Stimulated activated memory B cell treated with anti-CD40 and anti-IgM and Interleukin-4, amounts not matched to agents 10 μg/mL and 1 μg/mL and 100 μg/mL, for 72 hours (primary cell): ENCODE results near the gene KPNA4.
"Not testable (repeated sequence)": the region's sequence is repeated elsewhere in the genome, so short reads cannot be mapped to it uniquely, and the experiment has no call there.

Source experiments
- ATAC-seq: fragments of 150-1000 bp; cut with Tn5 transposase; 2 replicates; pipeline ENCODE4 v1.10.0; 2021
- H3K27ac Mint-ChIP-seq: one replicate; pipeline ENCODE4 v1.8.0; 2022; ENCODE audit warnings: mild to moderate bottlenecking, mixed read lengths
- H3K27me3 Mint-ChIP-seq: one replicate; pipeline ENCODE4 v1.8.0; 2022; ENCODE audit warnings: mixed read lengths
- H3K36me3 Mint-ChIP-seq: one replicate; pipeline ENCODE4 v1.8.0; 2022; ENCODE audit warnings: mixed read lengths
- H3K4me1 Mint-ChIP-seq: one replicate; pipeline ENCODE4 v1.8.0; 2022; ENCODE audit warnings: mixed read lengths
- H3K4me3 Mint-ChIP-seq: one replicate; pipeline ENCODE4 v1.8.0; 2022; ENCODE audit warnings: mild to moderate bottlenecking, moderate library complexity, mixed read lengths
- H3K9me3 Mint-ChIP-seq: one replicate; pipeline ENCODE4 v1.8.0; 2022; ENCODE audit warnings: mixed read lengths

KPNA4 gene

DNA sequence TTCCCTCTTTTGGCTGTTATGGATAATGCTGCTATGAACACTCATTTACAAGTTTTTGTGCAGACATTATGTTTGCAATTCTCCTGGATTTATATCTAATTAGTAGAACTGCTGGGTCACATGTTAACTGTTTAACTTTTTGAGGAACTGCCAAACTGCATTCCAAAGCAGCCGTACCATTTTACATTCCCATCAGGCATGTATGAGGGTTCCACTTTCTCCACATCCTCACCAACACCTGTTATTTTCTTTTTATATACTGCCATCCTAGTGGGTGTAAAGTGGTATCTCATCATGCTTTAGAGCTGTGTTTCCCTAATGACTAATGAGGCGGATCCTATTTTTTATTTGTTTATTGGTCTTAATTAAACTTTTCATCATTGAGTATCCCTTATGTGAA lies 9.2 kb downstream of the KPNA4 start:
- H3K4me3 Mint-ChIP-seq = no peak overlapping the region
- no peaks in the 10 kb centered on the region for H3K27me3 Mint-ChIP-seq
- peaks cover 66% of the 10 kb centered on the region for H3K4me1 Mint-ChIP-seq
- no peak overlapping the region for H3K27ac Mint-ChIP-seq
- peaks cover 20% of the 10 kb centered on the region for H3K36me3 Mint-ChIP-seq
- ATAC-seq = no peak
- H3K9me3 Mint-ChIP-seq = no peaks in the 10 kb centered on the region

DNA sequence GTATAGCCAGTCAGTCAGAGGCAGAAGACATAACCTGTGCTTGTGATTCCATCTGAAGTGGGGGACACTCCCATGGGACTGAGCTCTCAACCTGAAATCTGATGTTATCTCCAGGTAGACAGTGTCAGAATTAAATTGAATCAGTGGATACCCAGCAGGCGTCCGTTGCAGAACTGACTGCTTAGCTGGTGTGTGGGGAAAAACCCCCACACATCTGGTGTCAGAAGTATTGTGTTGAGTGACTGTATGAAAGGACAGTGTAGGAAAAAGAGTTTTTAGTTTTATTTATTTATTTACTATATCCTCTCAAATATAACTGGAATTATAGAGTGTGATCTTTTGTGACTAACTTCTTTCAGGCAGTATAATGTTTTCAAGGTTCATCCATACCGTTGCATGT lies 10.4 kb downstream of the KPNA4 start:
- no peak for ATAC-seq
- H3K36me3 Mint-ChIP-seq = peaks cover 30% of the 10 kb centered on the region
- H3K4me3 Mint-ChIP-seq = no peak overlapping the region
- no peak overlapping the region for H3K27ac Mint-ChIP-seq
- no peaks in the 10 kb centered on the region for H3K27me3 Mint-ChIP-seq
- H3K9me3 Mint-ChIP-seq = no peaks in the 10 kb centered on the region
- H3K4me1 Mint-ChIP-seq = peaks cover 59% of the 10 kb centered on the region

DNA sequence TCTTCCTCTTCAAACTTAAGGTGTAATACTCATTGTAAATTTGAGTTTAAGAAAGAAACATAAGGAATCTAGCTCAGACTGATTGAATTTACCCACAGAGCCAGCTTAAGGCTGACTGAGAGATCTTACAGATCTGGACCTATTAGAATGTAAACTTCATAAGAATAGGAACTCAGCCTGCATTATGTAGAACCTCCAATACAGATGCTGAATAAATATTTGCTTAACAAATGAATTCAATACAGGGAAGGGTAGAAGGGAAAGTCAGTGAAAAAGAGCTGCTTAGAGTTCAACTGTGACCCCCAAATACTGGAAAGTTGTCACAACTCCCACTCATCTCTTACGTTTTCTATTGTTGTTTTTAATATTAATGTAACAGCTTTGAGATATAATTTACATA lies 11.5 kb downstream of the KPNA4 start:
- no peak for ATAC-seq
- no peaks in the 10 kb centered on the region for H3K9me3 Mint-ChIP-seq
- no peaks in the 10 kb centered on the region for H3K27me3 Mint-ChIP-seq
- H3K4me1 Mint-ChIP-seq = peaks cover 57% of the 10 kb centered on the region
- H3K4me3 Mint-ChIP-seq = no peak overlapping the region
- peaks cover 40% of the 10 kb centered on the region for H3K36me3 Mint-ChIP-seq
- no peak overlapping the region for H3K27ac Mint-ChIP-seq

DNA sequence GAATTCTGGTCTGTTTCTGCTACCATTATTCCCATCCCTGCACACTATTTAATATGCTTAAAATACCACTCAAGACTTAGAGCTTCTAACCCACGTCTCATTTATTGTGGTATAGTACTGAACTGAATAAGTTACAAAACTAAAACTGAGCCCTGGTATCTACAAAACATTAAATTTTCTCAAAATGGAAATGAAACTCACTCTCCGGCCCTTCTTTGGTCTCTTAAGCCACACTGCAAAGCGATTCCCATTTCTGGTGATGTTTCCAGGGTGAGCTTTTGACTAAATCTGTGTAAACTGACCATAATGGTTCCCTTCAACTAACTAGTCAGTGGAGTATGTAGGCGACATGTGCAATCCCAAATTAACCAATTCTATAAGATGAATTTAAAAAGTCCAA lies 18.6 kb downstream of the KPNA4 start:
- ATAC-seq = no peak
- no peak overlapping the region for H3K4me3 Mint-ChIP-seq
- H3K4me1 Mint-ChIP-seq = peaks cover 79% of the 10 kb centered on the region

DNA sequence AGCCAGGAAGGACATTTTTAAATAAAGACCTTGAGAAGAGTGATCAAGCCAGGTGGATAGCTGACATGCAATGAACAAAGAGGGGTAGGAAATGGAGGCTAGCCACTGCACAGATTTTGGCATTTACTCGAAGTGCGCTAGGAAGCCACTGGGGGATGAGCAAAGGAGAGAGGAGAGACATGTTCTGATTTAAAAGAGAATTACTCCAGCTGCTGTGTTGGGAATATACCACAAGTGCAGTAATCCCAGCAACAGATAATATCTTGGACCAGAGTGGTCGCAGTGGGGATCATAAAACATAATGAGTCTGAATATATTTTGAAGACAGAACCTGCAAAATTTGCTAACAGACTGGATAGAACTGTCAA lies 19.9 kb downstream of the KPNA4 start:
- ATAC-seq = no peak
- Mint-ChIP-seq H3K4me1 (peaks cover 76% of the 10 kb centered on the region), H3K4me3 (no peak overlapping the region), H3K36me3 (peaks cover 46% of the 10 kb centered on the region), H3K27me3 (no peaks in the 10 kb centered on the region), H3K27ac (no peak overlapping the region), H3K9me3 (no peaks in the 10 kb centered on the region)

More for the DNA sequence above, 18.6 kb downstream of the KPNA4 start:
- H3K36me3 Mint-ChIP-seq = peaks cover 58% of the 10 kb centered on the region
- no peaks in the 10 kb centered on the region for H3K27me3 Mint-ChIP-seq
- H3K9me3 Mint-ChIP-seq = no peaks in the 10 kb centered on the region
- H3K27ac Mint-ChIP-seq = no peak overlapping the region

DNA sequence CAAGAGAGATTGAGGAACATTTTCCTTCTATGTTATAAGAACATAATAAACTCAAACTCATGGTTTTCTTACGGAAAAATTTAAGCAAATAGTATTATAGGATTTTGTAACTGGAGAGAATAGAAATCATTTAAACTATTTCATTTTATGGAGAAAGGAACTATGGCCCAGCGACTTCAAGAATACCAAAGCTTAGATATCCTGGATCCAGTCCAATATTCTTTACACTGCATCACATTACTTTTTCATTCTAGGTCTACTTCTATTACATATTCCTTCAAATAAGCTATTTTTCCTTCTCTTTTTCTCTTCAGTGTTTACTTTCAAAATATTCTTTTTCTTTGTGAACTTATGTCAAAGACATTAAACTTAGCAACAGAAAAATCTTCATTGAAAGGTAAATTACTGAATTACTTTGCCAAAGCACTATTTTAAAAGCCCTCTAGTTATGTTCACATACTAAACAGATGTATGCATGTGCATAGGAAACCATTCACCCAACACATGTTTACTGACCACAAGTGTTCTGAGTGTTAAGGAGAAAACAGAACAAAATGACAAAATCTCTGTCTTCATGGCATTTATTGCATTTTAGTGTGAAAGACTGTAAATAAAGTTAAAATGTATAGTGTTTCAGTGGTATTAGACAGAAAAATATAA lies 20.4 kb downstream of the KPNA4 start:
- H3K4me1 Mint-ChIP-seq = peaks cover 79% of the 10 kb centered on the region
- no peak overlapping the region for H3K4me3 Mint-ChIP-seq
- H3K27me3 Mint-ChIP-seq = no peaks in the 10 kb centered on the region

DNA sequence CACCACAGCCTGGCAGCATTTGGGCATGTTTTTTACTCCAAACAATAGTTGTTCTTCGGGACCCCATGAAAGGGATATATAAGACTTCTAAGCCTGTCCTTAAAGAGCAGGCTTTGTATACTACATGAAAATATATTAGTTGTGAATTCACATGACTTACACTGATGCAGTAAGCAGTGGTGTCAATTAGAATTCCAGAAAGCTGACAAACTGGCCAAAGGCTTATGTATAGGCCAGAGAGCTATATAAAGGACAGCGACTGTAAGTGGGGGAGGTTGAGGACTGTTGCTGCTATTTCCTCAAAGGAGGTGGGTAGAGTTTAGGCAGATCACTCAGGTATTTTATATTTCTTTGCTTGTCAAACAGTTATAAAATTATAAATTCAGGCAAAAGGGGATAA lies 24.8 kb downstream of the KPNA4 start:
- H3K4me3 Mint-ChIP-seq = no peak overlapping the region
- no peaks in the 10 kb centered on the region for H3K27me3 Mint-ChIP-seq
- no peak overlapping the region for H3K27ac Mint-ChIP-seq
- no peaks in the 10 kb centered on the region for H3K9me3 Mint-ChIP-seq
- H3K36me3 Mint-ChIP-seq = peaks cover 16% of the 10 kb centered on the region
- H3K4me1 Mint-ChIP-seq = peaks cover 65% of the 10 kb centered on the region
- ATAC-seq = no peak

More for the DNA sequence above, 20.4 kb downstream of the KPNA4 start:
- no peak for ATAC-seq
- no peaks in the 10 kb centered on the region for H3K9me3 Mint-ChIP-seq
- peaks cover 42% of the 10 kb centered on the region for H3K36me3 Mint-ChIP-seq
- H3K27ac Mint-ChIP-seq = peak overlapping the region; percentile 32

DNA sequence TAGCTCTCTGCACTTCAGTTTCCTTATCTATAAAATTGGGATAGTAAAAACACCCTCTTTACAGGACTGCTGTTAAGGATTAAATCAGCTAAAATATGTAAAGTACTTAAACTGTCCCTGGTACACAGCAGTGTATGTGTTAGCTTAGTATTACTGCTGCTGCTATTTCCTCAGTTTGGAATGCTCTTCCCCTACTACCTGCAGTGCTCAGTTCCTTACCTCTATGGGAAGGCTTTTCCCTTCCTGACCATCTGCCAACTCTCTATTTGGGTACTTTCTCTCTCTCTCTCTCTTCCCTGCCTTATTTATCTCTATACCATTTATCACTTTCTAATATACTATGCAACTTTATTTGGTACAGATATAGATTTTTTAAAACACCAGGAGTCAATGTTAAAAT lies 26.5 kb downstream of the KPNA4 start:
- Mint-ChIP-seq H3K4me3 (no peak overlapping the region), H3K27me3 (no peaks in the 10 kb centered on the region), H3K36me3 (peaks cover 2% of the 10 kb centered on the region), H3K27ac (no peak overlapping the region), H3K4me1 (peaks cover 48% of the 10 kb centered on the region), H3K9me3 (no peaks in the 10 kb centered on the region)
- no peak for ATAC-seq

DNA sequence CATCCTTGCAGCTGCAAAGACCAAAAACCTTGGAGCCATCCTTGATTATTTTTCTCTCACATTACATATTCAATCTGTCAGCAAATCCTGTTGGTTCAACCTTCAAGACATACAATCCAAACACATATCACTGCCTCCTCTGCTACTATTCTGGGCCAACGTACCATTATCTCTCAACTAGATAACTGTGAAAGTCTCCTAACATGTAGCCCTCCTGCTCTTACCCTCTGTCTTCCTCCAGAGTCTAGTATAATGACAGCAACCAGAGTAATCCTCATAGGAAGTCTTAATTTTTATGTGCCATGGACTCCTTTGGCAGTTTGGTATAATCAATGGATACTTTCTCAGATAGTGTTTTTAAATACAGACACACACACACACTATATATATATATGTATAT lies 27.6 kb downstream of the KPNA4 start:
- H3K27ac Mint-ChIP-seq = no peak overlapping the region
- H3K4me3 Mint-ChIP-seq = no peak overlapping the region
- H3K4me1 Mint-ChIP-seq = peaks cover 38% of the 10 kb centered on the region
- H3K9me3 Mint-ChIP-seq = no peaks in the 10 kb centered on the region
- no peaks in the 10 kb centered on the region for H3K36me3 Mint-ChIP-seq
- H3K27me3 Mint-ChIP-seq = no peaks in the 10 kb centered on the region
- ATAC-seq = no peak

DNA sequence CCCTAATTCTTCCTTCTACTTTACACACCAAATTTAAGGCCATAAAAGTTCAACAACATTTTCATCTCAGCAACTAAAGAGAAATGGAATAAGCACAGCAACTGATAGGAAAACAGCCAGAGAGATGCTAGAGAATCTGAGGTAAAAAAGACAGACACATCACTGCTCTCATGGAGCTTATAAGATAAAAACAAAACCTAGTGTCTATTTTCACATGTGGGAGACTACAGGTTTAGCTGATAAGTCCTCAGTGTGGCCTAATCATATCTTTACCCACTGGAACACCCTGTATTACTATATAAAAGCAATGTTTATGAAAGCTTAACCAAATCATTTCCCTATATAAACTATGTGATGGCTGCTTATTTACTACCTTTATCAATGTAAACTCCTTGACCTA lies 33.0 kb downstream of the KPNA4 start:
- no peak overlapping the region for H3K27ac Mint-ChIP-seq

DNA sequence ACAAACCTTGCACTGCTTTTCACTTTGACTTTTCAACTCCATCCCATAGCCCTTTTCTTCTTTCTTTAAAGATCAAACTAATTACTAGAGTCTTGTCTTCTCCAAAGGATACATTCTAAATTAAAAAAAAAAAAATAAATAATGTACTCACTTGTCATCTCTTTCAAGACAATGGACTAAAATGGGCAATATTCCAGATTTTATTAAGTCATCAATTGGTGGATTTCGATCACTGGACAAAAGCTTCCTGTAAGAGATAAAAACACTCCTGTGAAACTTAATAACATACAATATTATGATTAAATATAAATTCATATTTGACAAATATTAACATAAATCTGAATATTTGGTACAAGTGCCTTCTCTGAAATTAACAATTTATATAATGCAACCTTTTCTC lies 34.1 kb downstream of the KPNA4 start:
- no peak overlapping the region for H3K4me3 Mint-ChIP-seq
- no peaks in the 10 kb centered on the region for H3K9me3 Mint-ChIP-seq
- no peak for ATAC-seq
- no peak overlapping the region for H3K27ac Mint-ChIP-seq
- no peaks in the 10 kb centered on the region for H3K27me3 Mint-ChIP-seq
- H3K4me1 Mint-ChIP-seq = no peaks in the 10 kb centered on the region
- peaks cover 35% of the 10 kb centered on the region for H3K36me3 Mint-ChIP-seq

More for the DNA sequence above, 33.0 kb downstream of the KPNA4 start:
- Mint-ChIP-seq H3K4me1 (peaks cover 3% of the 10 kb centered on the region), H3K27me3 (no peaks in the 10 kb centered on the region), H3K36me3 (peaks cover 28% of the 10 kb centered on the region), H3K9me3 (no peaks in the 10 kb centered on the region), H3K4me3 (no peak overlapping the region)
- no peak for ATAC-seq

DNA sequence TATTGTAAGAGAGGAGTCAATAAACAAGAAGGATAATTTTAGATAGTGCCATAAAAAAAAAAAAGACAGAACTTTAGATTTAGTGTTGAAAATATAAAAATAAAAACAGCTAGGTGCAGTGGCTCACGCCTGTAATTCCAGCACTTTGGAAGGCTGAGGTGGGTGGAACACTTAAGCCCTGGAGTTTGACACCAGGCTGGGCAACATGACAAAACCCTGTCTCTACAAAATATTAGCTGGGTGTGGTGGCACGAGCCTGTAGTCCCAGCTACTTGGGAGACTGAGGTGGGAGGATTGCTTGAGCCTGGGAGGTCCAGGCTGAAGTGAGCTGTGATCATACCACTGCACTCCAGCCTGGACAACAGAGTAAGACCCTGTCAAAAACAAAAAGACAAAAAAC lies 49.0 kb downstream of the KPNA4 start:
- H3K4me1 Mint-ChIP-seq, H3K9me3 Mint-ChIP-seq, H3K4me3 Mint-ChIP-seq, H3K27me3 Mint-ChIP-seq, ATAC-seq, H3K27ac Mint-ChIP-seq: not testable (repeated sequence)
- peaks cover 57% of the 10 kb centered on the region for H3K36me3 Mint-ChIP-seq

DNA sequence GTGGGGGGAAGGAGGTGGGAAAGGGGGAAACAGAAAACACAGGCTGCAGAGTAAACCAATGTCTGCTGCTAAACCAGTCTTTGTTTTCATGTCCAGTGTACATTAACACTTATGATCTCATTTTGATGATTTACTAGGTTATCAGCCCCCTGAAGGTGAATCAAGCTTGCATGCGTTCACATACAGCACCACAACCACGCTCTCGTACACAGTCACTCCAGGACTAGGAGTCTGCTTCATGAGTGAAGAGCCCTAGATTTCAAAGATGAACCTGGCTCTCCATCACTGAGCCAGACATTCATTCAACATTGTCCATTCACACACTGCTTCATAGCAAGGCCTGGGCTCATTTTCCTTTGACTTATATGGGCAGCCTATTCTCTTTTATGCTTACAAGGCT lies 64.0 kb downstream of the KPNA4 start:
- Mint-ChIP-seq H3K27ac (no peak overlapping the region), H3K27me3 (no peaks in the 10 kb centered on the region), H3K9me3 (no peaks in the 10 kb centered on the region), H3K4me3 (no peak overlapping the region), H3K36me3 (peaks cover 52% of the 10 kb centered on the region), H3K4me1 (no peaks in the 10 kb centered on the region)
- no peak for ATAC-seq

DNA sequence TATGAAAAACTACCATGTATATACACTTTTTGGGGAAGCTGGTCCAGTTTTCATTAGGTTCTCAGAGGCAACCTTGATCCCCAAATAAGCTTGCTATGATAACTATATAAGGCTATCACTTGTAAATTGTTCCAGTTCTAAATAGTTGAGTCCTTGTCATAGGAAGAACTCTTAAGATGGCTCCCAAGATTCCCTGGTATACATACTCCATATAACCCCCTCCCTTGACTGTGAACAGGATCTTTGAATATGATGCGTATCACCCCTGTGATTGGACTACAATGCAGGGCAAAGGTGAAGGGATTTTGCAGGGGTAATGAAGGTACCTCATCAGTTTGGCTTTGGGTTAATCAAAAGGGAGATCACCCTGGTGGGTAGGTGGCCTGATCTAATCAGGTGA lies 67.2 kb downstream of the KPNA4 start:
- no peak overlapping the region for H3K4me3 Mint-ChIP-seq
- H3K27ac Mint-ChIP-seq = no peak overlapping the region
- H3K27me3 Mint-ChIP-seq = no peaks in the 10 kb centered on the region
- ATAC-seq = no peak
- H3K9me3 Mint-ChIP-seq = peaks cover 2% of the 10 kb centered on the region
- H3K36me3 Mint-ChIP-seq = peaks cover 46% of the 10 kb centered on the region
- H3K4me1 Mint-ChIP-seq = no peaks in the 10 kb centered on the region

DNA sequence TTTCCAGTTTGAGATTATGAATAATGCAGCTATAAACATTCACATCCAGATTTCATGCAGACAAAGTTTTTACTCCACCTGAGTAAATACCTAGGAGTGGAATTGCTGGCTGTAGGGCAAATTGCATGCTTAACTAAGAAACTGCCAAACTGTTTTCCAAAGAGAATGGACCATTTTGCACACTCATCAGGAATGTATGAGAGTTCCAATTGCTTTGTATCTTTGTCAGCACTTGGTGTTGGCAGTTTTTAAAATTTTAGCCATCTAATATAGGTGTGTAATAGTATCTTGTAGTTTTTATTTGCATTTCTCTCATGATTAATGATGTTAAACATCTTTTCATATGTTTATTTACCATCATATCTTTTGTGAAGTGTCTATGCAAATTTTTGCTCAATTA lies 75.2 kb downstream of the KPNA4 start:
- Mint-ChIP-seq H3K27ac (no peak overlapping the region), H3K9me3 (no peaks in the 10 kb centered on the region), H3K27me3 (no peaks in the 10 kb centered on the region), H3K4me3 (no peak overlapping the region), H3K4me1 (peaks cover 9% of the 10 kb centered on the region), H3K36me3 (no peaks in the 10 kb centered on the region)
- no peak for ATAC-seq

DNA sequence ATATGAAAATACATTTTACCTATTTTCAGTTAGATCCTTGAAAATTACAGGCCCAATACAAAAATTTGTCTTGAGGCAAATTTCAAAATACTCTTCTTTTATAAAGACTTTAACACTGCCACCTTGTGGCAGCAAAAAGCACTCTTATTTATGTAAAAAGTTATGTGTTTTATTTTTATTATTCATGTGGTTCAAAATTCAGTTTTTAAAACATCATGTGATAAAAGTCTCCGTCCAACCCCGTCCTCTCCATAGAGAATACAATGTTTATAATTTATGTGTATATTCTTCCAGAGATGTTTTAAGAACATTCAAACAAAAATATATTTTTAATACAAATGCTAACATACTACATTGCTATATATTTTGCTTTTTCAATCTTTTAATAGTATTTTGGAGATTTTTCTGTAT lies 78.9 kb downstream of the KPNA4 start:
- Mint-ChIP-seq H3K27me3 (no peaks in the 10 kb centered on the region), H3K4me3 (no peak overlapping the region), H3K4me1 (peaks cover 12% of the 10 kb centered on the region), H3K9me3 (no peaks in the 10 kb centered on the region), H3K36me3 (no peaks in the 10 kb centered on the region), H3K27ac (no peak overlapping the region)
- no peak for ATAC-seq

DNA sequence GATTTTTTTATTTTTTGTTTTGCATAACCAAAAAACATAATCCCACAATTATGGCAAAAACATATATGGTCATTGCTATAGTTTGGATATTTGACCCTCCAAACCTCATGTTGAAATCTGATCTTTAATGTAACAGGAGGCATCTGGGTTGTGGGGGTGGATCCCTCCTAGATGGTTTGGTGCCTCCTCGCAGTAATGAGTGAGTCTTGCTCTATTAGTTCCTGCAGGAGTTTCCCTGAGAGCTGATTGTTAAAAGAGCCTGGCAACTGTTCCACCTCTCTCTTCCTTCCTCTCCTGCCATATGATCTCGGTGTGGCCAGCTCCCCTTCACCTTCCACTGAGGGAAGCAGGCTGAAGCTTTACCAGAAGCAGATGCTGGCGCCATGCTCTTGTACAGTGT lies 82.6 kb downstream of the KPNA4 start:
- H3K27ac Mint-ChIP-seq = no peak overlapping the region
- H3K9me3 Mint-ChIP-seq = no peaks in the 10 kb centered on the region
- ATAC-seq = no peak
- peaks cover 12% of the 10 kb centered on the region for H3K4me1 Mint-ChIP-seq
- H3K27me3 Mint-ChIP-seq = no peaks in the 10 kb centered on the region
- H3K4me3 Mint-ChIP-seq = no peak overlapping the region
- H3K36me3 Mint-ChIP-seq = no peaks in the 10 kb centered on the region
